Measurements from ENCODE around the gene APC.

DNA sequence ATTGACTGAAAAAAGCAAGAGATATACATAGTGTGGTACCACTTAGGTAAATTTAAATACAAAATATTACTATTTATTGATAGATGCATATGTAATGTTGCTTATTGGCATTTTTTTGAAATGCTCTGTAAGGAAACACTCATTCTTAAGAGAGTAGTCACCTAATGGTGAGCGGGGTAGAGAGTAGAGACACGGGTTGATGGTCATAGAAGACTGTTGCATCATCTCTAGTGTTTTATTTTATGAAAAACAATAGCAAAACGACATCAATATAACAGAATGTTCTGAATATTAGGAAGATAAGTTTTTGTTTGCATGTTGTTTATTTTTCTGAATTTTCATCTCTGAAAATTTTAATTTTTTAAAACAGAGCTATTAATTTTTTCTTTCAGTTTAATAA is 127.4 kb downstream of the APC start:
- TF ChIP-seq EZH2 (IDR thresholded peaks at IDR 0.05) (no peak), TCF7L2 (IDR thresholded peaks at IDR 0.05; ENCODE audit: borderline replicate concordance, extremely low read depth, insufficient read depth, insufficient read length) (no peak), POLR2AphosphoS5 (IDR thresholded peaks at IDR 0.05; ENCODE audit: low read depth, low read length) (no peak), POLR2A (IDR thresholded peaks at IDR 0.05; ENCODE audit: borderline replicate concordance, extremely low read depth, insufficient read depth, insufficient read length) (no peak), ZFX (IDR thresholded peaks at IDR 0.05) (no peak), SP1 (IDR thresholded peaks at IDR 0.05; ENCODE audit: low read depth) (no peak), SIN3A (IDR thresholded peaks at IDR 0.05; ENCODE audit: low read depth) (no peak), ZNF274 (IDR thresholded peaks at IDR 0.05; ENCODE audit: low read depth, low read length) (no peak), EZH2phosphoT487 (IDR thresholded peaks at IDR 0.05; ENCODE audit: borderline replicate concordance) (no peak), YY1 (IDR thresholded peaks at IDR 0.05; ENCODE audit: extremely low read depth, insufficient replicate concordance, low read depth, low read length) (no peak)
- TF ChIP-seq, protein P1, sequence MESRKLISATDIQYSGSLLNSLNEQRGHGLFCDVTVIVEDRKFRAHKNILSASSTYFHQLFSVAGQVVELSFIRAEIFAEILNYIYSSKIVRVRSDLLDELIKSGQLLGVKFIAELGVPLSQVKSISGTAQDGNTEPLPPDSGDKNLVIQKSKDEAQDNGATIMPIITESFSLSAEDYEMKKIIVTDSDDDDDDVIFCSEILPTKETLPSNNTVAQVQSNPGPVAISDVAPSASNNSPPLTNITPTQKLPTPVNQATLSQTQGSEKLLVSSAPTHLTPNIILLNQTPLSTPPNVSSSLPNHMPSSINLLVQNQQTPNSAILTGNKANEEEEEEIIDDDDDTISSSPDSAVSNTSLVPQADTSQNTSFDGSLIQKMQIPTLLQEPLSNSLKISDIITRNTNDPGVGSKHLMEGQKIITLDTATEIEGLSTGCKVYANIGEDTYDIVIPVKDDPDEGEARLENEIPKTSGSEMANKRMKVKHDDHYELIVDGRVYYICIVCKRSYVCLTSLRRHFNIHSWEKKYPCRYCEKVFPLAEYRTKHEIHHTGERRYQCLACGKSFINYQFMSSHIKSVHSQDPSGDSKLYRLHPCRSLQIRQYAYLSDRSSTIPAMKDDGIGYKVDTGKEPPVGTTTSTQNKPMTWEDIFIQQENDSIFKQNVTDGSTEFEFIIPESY (IDR thresholded peaks at IDR 0.05; ENCODE audit: extremely low read depth, insufficient replicate concordance, low read length) = no peak
- TF ChIP-seq, protein P2, sequence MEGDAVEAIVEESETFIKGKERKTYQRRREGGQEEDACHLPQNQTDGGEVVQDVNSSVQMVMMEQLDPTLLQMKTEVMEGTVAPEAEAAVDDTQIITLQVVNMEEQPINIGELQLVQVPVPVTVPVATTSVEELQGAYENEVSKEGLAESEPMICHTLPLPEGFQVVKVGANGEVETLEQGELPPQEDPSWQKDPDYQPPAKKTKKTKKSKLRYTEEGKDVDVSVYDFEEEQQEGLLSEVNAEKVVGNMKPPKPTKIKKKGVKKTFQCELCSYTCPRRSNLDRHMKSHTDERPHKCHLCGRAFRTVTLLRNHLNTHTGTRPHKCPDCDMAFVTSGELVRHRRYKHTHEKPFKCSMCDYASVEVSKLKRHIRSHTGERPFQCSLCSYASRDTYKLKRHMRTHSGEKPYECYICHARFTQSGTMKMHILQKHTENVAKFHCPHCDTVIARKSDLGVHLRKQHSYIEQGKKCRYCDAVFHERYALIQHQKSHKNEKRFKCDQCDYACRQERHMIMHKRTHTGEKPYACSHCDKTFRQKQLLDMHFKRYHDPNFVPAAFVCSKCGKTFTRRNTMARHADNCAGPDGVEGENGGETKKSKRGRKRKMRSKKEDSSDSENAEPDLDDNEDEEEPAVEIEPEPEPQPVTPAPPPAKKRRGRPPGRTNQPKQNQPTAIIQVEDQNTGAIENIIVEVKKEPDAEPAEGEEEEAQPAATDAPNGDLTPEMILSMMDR (IDR thresholded peaks at IDR 0.05 in 2 of 3, conservative IDR thresholded peaks at IDR 0.05 in 1 of 3; ENCODE audit: borderline replicate concordance in 1 of 3, insufficient read depth in 1 of 3, low read depth in 2 of 3, low read length in 2 of 3) = no peak
- TF ChIP-seq, protein P3, sequence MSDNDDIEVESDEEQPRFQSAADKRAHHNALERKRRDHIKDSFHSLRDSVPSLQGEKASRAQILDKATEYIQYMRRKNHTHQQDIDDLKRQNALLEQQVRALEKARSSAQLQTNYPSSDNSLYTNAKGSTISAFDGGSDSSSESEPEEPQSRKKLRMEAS (IDR thresholded peaks at IDR 0.05) = no peak
